ENCODE data around the gene LDLRAD1. TPM values are rescaled to one million over a fixed set of nuclear protein-coding genes. Genes with fewer than 3 reads are reported as not detected.

LDLRAD1 gene
- total and polyA plus RNA-seq, 2 of the 13 experiments (the other 11 are each of a cell fraction or from before 2014, with no cell fraction given): 2.5 to 14.0 TPM

GRCh38 chr1:54052934-54053744 is 35.2 kb upstream of the LDLRAD1 start, which contains the start of the genes TCEANC2 and TMEM59 (continued):
- TF ChIP-seq, protein P1, sequence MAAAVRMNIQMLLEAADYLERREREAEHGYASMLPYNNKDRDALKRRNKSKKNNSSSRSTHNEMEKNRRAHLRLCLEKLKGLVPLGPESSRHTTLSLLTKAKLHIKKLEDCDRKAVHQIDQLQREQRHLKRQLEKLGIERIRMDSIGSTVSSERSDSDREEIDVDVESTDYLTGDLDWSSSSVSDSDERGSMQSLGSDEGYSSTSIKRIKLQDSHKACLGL (CRISPR knock-in tag; IDR thresholded peaks at IDR 0.05): peak; percentile 37; the same call in 1 of the 2 replicates
- TF ChIP-seq SNAPC2 (CRISPR knock-in tag; IDR thresholded peaks at IDR 0.05) (no peak), ZSCAN22 (CRISPR knock-in tag; IDR thresholded peaks at IDR 0.05) (no peak), ZNF260 (CRISPR knock-in tag; IDR thresholded peaks at IDR 0.05; ENCODE audit: borderline replicate concordance, low read depth) (no peak), IRX3 (CRISPR knock-in tag; IDR thresholded peaks at IDR 0.05; ENCODE audit: borderline replicate concordance, low read depth) (no peak), NONO (IDR thresholded peaks at IDR 0.05) (no peak), NONO (CRISPR knock-in tag; conservative IDR thresholded peaks at IDR 0.05) (peak; percentile 59; the same call in 1 of the 2 replicates), ZFP82 (CRISPR knock-in tag; IDR thresholded peaks at IDR 0.05; ENCODE audit: borderline replicate concordance) (no peak), ZNF326 (CRISPR knock-in tag; IDR thresholded peaks at IDR 0.05; ENCODE audit: borderline replicate concordance) (no peak), SMARCE1 (IDR thresholded peaks at IDR 0.05; ENCODE audit: borderline replicate concordance) (no peak), ZNF761 (CRISPR knock-in tag; conservative IDR thresholded peaks at IDR 0.05) (no peak), XBP1 (CRISPR knock-in tag; IDR thresholded peaks at IDR 0.05) (no peak), GLI4 (CRISPR knock-in tag; IDR thresholded peaks at IDR 0.05; ENCODE audit: borderline replicate concordance) (no peak), ZNF44 (CRISPR knock-in tag; IDR thresholded peaks at IDR 0.05) (no peak), NRL (CRISPR knock-in tag; IDR thresholded peaks at IDR 0.05; ENCODE audit: borderline replicate concordance) (peak; percentile 83), CREB1 (IDR thresholded peaks at IDR 0.05) (peak; percentile 59), CREB1 (CRISPR knock-in tag; IDR thresholded peaks at IDR 0.05) (peak; percentile 94), NFYB (CRISPR knock-in tag; IDR thresholded peaks at IDR 0.05) (peak; percentile 36; the same call in 1 of the 2 replicates)
- TF ChIP-seq, protein P2, sequence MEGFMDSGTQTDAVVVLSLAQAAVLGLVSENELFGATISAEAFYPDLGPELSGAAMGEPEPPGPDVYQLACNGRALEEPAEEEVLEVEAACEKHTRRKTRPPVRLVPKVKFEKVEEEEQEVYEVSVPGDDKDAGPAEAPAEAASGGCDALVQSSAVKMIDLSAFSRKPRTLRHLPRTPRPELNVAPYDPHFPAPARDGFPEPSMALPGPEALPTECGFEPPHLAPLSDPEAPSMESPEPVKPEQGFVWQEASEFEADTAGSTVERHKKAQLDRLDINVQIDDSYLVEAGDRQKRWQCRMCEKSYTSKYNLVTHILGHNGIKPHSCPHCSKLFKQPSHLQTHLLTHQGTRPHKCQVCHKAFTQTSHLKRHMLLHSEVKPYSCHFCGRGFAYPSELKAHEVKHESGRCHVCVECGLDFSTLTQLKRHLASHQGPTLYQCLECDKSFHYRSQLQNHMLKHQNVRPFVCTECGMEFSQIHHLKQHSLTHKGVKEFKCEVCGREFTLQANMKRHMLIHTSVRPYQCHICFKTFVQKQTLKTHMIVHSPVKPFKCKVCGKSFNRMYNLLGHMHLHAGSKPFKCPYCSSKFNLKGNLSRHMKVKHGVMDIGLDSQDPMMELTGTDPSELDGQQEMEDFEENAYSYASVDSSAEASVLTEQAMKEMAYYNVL (CRISPR knock-in tag; IDR thresholded peaks at IDR 0.05; ENCODE audit: borderline replicate concordance): peak; percentile 45; the same call in 1 of the 2 replicates
- TF ChIP-seq, protein P3, sequence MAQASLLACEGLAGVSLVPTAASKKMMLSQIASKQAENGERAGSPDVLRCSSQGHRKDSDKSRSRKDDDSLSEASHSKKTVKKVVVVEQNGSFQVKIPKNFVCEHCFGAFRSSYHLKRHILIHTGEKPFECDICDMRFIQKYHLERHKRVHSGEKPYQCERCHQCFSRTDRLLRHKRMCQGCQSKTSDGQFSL (CRISPR knock-in tag; IDR thresholded peaks at IDR 0.05): no peak
- TF ChIP-seq, protein P4, sequence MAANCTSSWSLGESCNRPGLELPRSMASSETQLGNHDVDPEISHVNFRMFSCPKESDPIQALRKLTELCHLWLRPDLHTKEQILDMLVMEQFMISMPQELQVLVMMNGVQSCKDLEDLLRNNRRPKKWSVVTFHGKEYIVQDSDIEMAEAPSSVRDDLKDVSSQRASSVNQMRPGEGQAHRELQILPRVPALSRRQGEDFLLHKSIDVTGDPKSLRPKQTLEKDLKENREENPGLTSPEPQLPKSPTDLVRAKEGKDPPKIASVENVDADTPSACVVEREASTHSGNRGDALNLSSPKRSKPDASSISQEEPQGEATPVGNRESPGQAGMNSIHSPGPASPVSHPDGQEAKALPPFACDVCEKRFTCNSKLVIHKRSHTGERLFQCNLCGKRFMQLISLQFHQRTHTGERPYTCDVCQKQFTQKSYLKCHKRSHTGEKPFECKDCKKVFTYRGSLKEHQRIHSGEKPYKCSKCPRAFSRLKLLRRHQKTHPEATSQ (CRISPR knock-in tag; IDR thresholded peaks at IDR 0.05; ENCODE audit: borderline replicate concordance): no peak
- TF ChIP-seq, protein P5, sequence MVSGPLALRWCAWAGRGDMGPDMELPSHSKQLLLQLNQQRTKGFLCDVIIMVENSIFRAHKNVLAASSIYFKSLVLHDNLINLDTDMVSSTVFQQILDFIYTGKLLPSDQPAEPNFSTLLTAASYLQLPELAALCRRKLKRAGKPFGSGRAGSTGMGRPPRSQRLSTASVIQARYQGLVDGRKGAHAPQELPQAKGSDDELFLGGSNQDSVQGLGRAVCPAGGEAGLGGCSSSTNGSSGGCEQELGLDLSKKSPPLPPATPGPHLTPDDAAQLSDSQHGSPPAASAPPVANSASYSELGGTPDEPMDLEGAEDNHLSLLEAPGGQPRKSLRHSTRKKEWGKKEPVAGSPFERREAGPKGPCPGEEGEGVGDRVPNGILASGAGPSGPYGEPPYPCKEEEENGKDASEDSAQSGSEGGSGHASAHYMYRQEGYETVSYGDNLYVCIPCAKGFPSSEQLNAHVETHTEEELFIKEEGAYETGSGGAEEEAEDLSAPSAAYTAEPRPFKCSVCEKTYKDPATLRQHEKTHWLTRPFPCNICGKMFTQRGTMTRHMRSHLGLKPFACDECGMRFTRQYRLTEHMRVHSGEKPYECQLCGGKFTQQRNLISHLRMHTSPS (CRISPR knock-in tag; IDR thresholded peaks at IDR 0.05; ENCODE audit: low read depth): no peak
- TF ChIP-seq, protein P6, sequence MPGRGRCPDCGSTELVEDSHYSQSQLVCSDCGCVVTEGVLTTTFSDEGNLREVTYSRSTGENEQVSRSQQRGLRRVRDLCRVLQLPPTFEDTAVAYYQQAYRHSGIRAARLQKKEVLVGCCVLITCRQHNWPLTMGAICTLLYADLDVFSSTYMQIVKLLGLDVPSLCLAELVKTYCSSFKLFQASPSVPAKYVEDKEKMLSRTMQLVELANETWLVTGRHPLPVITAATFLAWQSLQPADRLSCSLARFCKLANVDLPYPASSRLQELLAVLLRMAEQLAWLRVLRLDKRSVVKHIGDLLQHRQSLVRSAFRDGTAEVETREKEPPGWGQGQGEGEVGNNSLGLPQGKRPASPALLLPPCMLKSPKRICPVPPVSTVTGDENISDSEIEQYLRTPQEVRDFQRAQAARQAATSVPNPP (CRISPR knock-in tag; IDR thresholded peaks at IDR 0.05): no peak

Data from HepG2 (cell line).